ENCODE data around the gene SP140.
"Not testable (repeated sequence)": the region's sequence is repeated elsewhere in the genome, so short reads cannot be mapped to it uniquely, and the experiment has no call there.

The SP140 gene

GRCh38 chr2:230325316-230326243 lies 100.0 kb downstream of the SP140 start:
- no peak for DNase-seq (ENCODE audit: low read depth in 3 of 3)

DNA sequence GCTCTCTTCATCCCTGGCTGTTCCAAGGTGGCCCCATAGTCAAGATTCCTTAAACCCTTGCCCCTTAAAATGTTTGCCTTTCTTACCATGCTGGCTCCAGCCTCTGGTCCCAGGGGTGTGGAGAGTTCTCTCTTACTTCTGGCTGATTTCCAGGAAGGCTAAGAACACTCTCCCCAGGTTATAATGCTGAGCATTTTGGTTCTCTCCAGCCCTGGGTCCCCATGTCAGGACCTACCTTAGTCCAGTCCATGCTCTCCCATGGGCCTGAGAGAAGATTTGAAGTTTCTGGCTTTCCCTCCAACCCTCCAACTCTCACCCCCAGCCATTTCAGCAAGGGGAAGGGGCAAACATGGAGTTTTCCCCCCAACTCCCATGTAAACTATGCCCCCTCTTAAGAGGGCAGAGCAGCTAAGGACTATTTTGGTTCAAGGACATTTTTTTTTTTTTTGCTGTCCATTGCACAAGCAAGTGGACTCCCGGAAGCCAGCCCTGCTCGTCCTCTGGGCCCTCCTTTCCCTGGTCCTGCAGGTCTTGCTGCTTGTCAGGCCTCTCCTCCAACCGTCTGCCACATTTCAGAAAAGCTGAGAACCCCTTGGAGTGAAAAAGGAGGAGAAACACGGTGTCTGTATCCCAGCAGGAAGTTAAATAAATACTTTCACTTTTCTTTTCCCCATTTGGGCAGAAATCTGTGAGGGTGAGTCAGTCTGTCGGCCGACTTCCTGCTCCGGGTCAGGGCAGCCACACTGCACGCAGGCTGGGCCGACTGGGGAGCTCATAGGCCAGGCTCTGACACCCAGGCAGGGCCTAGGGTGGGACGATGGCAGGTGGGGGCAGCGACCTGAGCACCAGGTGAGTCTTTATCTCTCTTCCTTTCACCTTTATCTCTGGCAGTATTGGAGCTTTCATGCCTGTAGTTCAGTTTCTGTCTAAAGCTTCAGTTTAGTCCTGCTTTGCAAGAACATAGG lies 101.2 kb downstream of the SP140 start, which contains the start of gene SP140L:
TSS of gene SP140L (plus strand) at position 741 of the 965 bp plus-strand sequence. CDS start at position 818, 77 bp downstream.
- DNase-seq (ENCODE audit: low read depth in 3 of 3): peak; percentile 64 to 78 (median 65)

- no peak for DNase-seq (ENCODE audit: low read depth in 3 of 3)
These were observed 102.0 kb downstream of the SP140 start for GRCh38 chr2:230327418-230328154.

- DNase-seq (ENCODE audit: low read depth in 3 of 3): no peak
These were observed 102.6 kb downstream of the SP140 start for GRCh38 chr2:230328155-230328458.

- DNase-seq (ENCODE audit: low read depth in 3 of 3): no peak
These were observed 104.5 kb downstream of the SP140 start for GRCh38 chr2:230329946-230330605.

DNA sequence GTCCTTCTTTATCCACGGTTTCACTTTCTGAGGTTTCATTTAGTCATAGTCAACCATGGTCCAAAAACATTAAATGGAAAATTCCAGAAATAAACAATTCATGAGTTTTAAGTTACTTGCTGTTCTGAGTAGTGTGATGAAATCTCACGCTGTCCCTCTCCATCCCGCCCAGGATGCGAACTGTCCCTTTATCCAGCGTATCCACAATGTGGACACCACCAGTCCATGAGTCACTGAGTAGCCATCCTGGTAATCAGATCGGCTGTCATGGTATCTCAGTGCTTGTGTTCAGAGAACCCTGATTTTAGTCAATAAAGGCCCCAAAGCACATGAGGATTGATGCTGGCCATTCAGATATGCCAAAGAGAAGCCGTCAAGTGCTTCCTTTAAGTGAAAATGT lies 105.2 kb downstream of the SP140 start:
- DNase-seq (ENCODE audit: low read depth in 3 of 3): no peak

- no peak for DNase-seq (ENCODE audit: low read depth in 3 of 3)
These were observed 109.9 kb downstream of the SP140 start for GRCh38 chr2:230335461-230335863.

GRCh38 chr2:230335864-230336506 lies 110.4 kb downstream of the SP140 start:
- no peak for DNase-seq (ENCODE audit: low read depth in 3 of 3)

GRCh38 chr2:230341936-230342528 lies 116.5 kb downstream of the SP140 start:
- not testable (repeated sequence) for DNase-seq (ENCODE audit: low read depth in 3 of 3)

GRCh38 chr2:230343041-230343624 lies 117.6 kb downstream of the SP140 start:
- not testable (repeated sequence) for DNase-seq (ENCODE audit: low read depth in 3 of 3)

- no peak for DNase-seq (ENCODE audit: low read depth in 3 of 3)
These were observed 118.2 kb downstream of the SP140 start for GRCh38 chr2:230343747-230344146.

- no peak for DNase-seq (ENCODE audit: low read depth in 3 of 3)
These were observed 120.9 kb downstream of the SP140 start for GRCh38 chr2:230346465-230346864.

DNA sequence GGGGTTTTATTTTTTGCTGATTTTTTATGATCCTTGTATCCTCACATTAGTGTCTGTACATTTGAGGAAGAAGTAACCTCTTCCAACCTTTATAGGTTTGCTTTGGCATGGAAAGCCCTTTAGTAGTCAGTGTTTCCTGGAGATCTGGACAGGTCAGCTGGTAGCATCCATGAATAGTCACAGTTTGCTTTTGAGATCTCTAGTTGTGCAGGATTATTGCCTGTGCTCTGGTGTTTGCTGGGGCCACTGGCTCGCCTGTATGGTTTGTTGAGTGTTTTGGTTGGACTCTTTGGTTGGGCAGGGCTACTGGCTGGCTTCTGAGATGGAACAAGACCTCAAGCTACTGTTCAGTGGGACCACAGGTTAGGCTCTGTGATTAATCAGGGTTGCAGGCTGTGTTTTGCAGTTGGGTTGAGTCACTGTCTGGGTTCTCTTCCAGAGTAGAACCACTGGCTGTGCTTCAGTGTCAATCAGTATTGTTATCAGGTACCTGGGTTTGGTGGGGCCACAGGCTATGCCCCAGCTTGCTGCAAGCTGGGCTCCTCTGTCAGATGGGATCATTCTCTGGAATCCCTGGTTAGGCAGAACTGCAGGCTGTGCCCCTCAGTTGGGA lies 121.5 kb downstream of the SP140 start:
- DNase-seq (ENCODE audit: low read depth in 3 of 3): no peak

DNA sequence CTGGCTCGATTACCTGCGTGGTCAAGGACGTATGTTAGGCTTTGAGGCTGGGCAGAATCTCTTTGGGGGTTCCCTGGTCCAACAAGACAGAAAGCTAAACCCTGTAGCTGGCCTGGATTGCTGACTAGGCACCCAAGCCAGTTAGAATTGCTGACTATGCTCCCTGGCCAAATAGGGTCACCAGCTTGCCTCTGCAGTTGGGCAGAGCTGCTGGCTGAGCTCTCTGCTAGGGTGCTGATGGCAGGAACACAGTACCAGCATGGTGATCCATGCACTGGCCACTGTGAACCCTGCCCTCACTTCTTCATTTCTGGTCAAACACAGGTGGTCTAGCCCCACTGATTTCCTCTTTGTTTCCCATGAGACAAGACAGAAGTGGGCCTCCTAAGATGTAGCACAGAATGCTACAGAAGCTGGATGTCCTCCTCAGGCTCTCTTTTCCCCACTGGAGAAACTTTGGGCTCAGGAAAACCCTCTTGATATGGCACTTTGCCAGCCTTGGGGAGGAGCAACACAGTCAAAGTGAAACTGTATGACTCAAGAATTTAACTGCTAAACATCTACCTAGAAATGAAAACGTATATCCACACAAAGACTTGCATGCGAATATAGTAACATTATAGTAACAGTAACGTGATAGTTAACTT lies 122.2 kb downstream of the SP140 start:
- DNase-seq (ENCODE audit: low read depth in 3 of 3): no peak

GRCh38 chr2:230348787-230349186 lies 123.3 kb downstream of the SP140 start:
- DNase-seq (ENCODE audit: low read depth in 3 of 3): no peak

DNA sequence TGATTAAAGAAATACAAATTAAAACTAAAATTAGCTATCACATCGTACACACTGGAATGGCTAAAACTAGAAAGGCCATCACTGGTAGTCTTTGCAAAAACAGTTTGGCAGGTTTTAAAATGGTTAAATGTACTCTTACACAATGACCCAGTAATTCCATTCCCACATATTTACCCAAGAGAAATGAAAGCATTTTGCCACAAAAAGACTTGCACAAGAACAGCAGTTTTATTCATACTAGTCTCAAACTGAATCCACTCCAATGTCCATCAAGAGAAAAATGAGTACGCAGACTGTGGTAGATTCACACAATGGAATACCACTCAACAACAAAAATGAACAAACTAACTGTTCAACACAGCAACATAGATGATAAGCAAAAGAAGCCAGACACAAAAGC lies 130.5 kb downstream of the SP140 start:
- DNase-seq (ENCODE audit: low read depth in 3 of 3): no peak

- no peak for DNase-seq (ENCODE audit: low read depth in 3 of 3)
These were observed 132.8 kb downstream of the SP140 start for GRCh38 chr2:230358305-230358704.

- no peak for DNase-seq (ENCODE audit: low read depth in 3 of 3)
These were observed 134.5 kb downstream of the SP140 start for GRCh38 chr2:230360028-230360427.

Data from stimulated activated CD4-positive, alpha-beta T cell treated with anti-CD3 and anti-CD28 coated beads, TNF-alpha, amount 100 ng/mL, for 24 hours (primary cell).